ENCODE results near the gene NFASC.

The NFASC gene

GRCh38 chr1:204834336-204834735 is 36.3 kb upstream of the NFASC start:
- H3K4me3 ChIP-seq (ENCODE audit: low read length): no peak overlapping the region
- TF ChIP-seq EZH2phosphoT487 (IDR thresholded peaks at IDR 0.05; ENCODE audit: low read depth): no peak
- no peak for TF ChIP-seq CTCF (IDR thresholded peaks at IDR 0.05; ENCODE audit: low read depth, low read length)

GRCh38 chr1:204834752-204835151 is 35.9 kb upstream of the NFASC start:
- no peak overlapping the region for H3K4me3 ChIP-seq (ENCODE audit: low read length)
- H3K9ac ChIP-seq (ENCODE audit: low read length): no peak overlapping the region
- peaks cover 21% of the 10 kb centered on the region for H3K27me3 ChIP-seq (ENCODE audit: low read depth, low read length)
- H3K9me3 ChIP-seq (ENCODE audit: insufficient read depth, low read length): no peaks in the 10 kb centered on the region
- H2AFZ ChIP-seq (ENCODE audit: low read depth, low read length): no peak overlapping the region
- TF ChIP-seq EZH2phosphoT487 (IDR thresholded peaks at IDR 0.05; ENCODE audit: low read depth) (no peak), CTCF (IDR thresholded peaks at IDR 0.05; ENCODE audit: low read depth, low read length) (no peak)
- no peak overlapping the region for H3K27ac ChIP-seq (ENCODE audit: low read length)
- H3K4me1 ChIP-seq (ENCODE audit: low read length): peaks cover 40% of the 10 kb centered on the region
- H4K20me1 ChIP-seq (ENCODE audit: insufficient read depth, low read length): peaks cover 7% of the 10 kb centered on the region; the same call in 1 of the 2 replicates
- no peak overlapping the region for H3K4me2 ChIP-seq (ENCODE audit: low read length)
- H3K36me3 ChIP-seq (replicated peaks; ENCODE audit: low read depth, low read length): no peaks in the 10 kb centered on the region
- no peaks in the 10 kb centered on the region for H3K79me2 ChIP-seq (ENCODE audit: low read length)

More at GRCh38 chr1:204834336-204834735, 36.3 kb upstream of the NFASC start:
- peaks cover 21% of the 10 kb centered on the region for H3K27me3 ChIP-seq (ENCODE audit: low read depth, low read length)
- H3K9ac ChIP-seq (ENCODE audit: low read length): no peak overlapping the region
- H3K9me3 ChIP-seq (ENCODE audit: insufficient read depth, low read length): no peaks in the 10 kb centered on the region
- H2AFZ ChIP-seq (ENCODE audit: low read depth, low read length): no peak overlapping the region
- no peak overlapping the region for H3K27ac ChIP-seq (ENCODE audit: low read length)
- H3K4me2 ChIP-seq (ENCODE audit: low read length): no peak overlapping the region
- peaks cover 7% of the 10 kb centered on the region; the same call in 1 of the 2 replicates for H4K20me1 ChIP-seq (ENCODE audit: insufficient read depth, low read length)
- no peaks in the 10 kb centered on the region for H3K36me3 ChIP-seq (replicated peaks; ENCODE audit: low read depth, low read length)
- H3K79me2 ChIP-seq (ENCODE audit: low read length): no peaks in the 10 kb centered on the region
- peaks cover 40% of the 10 kb centered on the region for H3K4me1 ChIP-seq (ENCODE audit: low read length)

- H2AFZ ChIP-seq (ENCODE audit: low read depth, low read length): no peak overlapping the region
- H3K27ac ChIP-seq (ENCODE audit: low read length): no peak overlapping the region
- H4K20me1 ChIP-seq (ENCODE audit: insufficient read depth, low read length): peaks cover 7% of the 10 kb centered on the region; the same call in 1 of the 2 replicates
- no peak overlapping the region for H3K9ac ChIP-seq (ENCODE audit: low read length)
- no peaks in the 10 kb centered on the region for H3K79me2 ChIP-seq (ENCODE audit: low read length)
- TF ChIP-seq CTCF (IDR thresholded peaks at IDR 0.05; ENCODE audit: low read depth, low read length): no peak
- TF ChIP-seq EZH2phosphoT487 (IDR thresholded peaks at IDR 0.05; ENCODE audit: low read depth): no peak
- H3K4me3 ChIP-seq (ENCODE audit: low read length): no peak overlapping the region
- peaks cover 38% of the 10 kb centered on the region for H3K4me1 ChIP-seq (ENCODE audit: low read length)
- peaks cover 21% of the 10 kb centered on the region for H3K27me3 ChIP-seq (ENCODE audit: low read depth, low read length)
- no peak overlapping the region for H3K4me2 ChIP-seq (ENCODE audit: low read length)
- H3K36me3 ChIP-seq (replicated peaks; ENCODE audit: low read depth, low read length): no peaks in the 10 kb centered on the region
- no peaks in the 10 kb centered on the region for H3K9me3 ChIP-seq (ENCODE audit: insufficient read depth, low read length)
Measured at GRCh38 chr1:204835737-204836136, 34.9 kb upstream of the NFASC start.

GRCh38 chr1:204836856-204837255 is 33.8 kb upstream of the NFASC start:
- Histone ChIP-seq H3K27me3 (ENCODE audit: low read depth, low read length) (peaks cover 19% of the 10 kb centered on the region), H3K9ac (ENCODE audit: low read length) (no peak overlapping the region), H2AFZ (ENCODE audit: low read depth, low read length) (no peak overlapping the region), H3K9me3 (ENCODE audit: insufficient read depth, low read length) (no peaks in the 10 kb centered on the region), H3K36me3 (replicated peaks; ENCODE audit: low read depth, low read length) (no peaks in the 10 kb centered on the region), H4K20me1 (ENCODE audit: insufficient read depth, low read length) (peaks cover 7% of the 10 kb centered on the region; the same call in 1 of the 2 replicates), H3K4me3 (ENCODE audit: low read length) (no peak overlapping the region), H3K27ac (ENCODE audit: low read length) (peak overlapping the region; percentile 50), H3K4me1 (ENCODE audit: low read length) (peaks cover 37% of the 10 kb centered on the region), H3K4me2 (ENCODE audit: low read length) (peak overlapping the region; percentile 27), H3K79me2 (ENCODE audit: low read length) (no peaks in the 10 kb centered on the region)
- no peak for TF ChIP-seq EZH2phosphoT487 (IDR thresholded peaks at IDR 0.05; ENCODE audit: low read depth)
- no peak for TF ChIP-seq CTCF (IDR thresholded peaks at IDR 0.05; ENCODE audit: low read depth, low read length)
